HFF-Myc (cell line): ENCODE data around the gene CYP2W1.

ENCODE experiments used
- DNase-seq: peaks from one replicate; pipeline ENCODE4 v3.0.0-alpha.2; 2011; ENCODE audit warnings: low read depth; ENCODE audit errors: extremely low read depth
- H3K4me3 ChIP-seq: replicated peaks from 2 replicates; pipeline ENCODE4 v1.5.1; 2011; ENCODE audit warnings: low read depth, mild to moderate bottlenecking, control low read depth, low read length
- CTCF ChIP-seq: IDR thresholded peaks from 2 replicates; pipeline ENCODE4 v1.5.1; 2012; ENCODE audit warnings: mild to moderate bottlenecking, low read depth, low read length, control low read depth; ENCODE audit errors: missing control alignments

The CYP2W1 gene

GRCh38 chr7:974820-975681, 7.9 kb upstream of the CYP2W1 start, which contains the start of gene COX19:
COX19 (minus strand) TSS chr7:975549; CDS start chr7:975509, 40 bp downstream.
- peak within 1 kb of the TSS; percentile 94 for H3K4me3 ChIP-seq
- TF ChIP-seq CTCF, result no peak

GRCh38 chr7:975702-976473, 7.1 kb upstream of the CYP2W1 start:
- DNase-seq, result no peak
- TF ChIP-seq CTCF, result no peak
- peak overlapping the region; percentile 94 for H3K4me3 ChIP-seq

More at GRCh38 chr7:974820-975681, 7.9 kb upstream of the CYP2W1 start, which contains the start of gene COX19:
- DNase-seq, result peak; percentile 33

GRCh38 chr7:976901-977325, 6.1 kb upstream of the CYP2W1 start:
- no peak for TF ChIP-seq CTCF
- H3K4me3 ChIP-seq, result no peak overlapping the region
- DNase-seq, result no peak

- no peak overlapping the region for H3K4me3 ChIP-seq
- TF ChIP-seq CTCF, result no peak
- DNase-seq, result no peak
These were observed 5.5 kb upstream of the CYP2W1 start for GRCh38 chr7:977326-978048.

- no peak for TF ChIP-seq CTCF
- no peak overlapping the region for H3K4me3 ChIP-seq
- no peak for DNase-seq
These were observed 5.0 kb upstream of the CYP2W1 start for GRCh38 chr7:978049-978346.

- no peak for TF ChIP-seq CTCF
- no peak overlapping the region for H3K4me3 ChIP-seq
- no peak for DNase-seq
These were observed 4.4 kb upstream of the CYP2W1 start for GRCh38 chr7:978416-979091.
